HG02610 (cell line): Measurements from ENCODE around the gene EXOC6.

Source experiments
- ATAC-seq: cut with Tn5 transposase; IDR thresholded peaks from one replicate; pipeline ENCODE4 v1.9.1; 2021; ENCODE audit warnings: mild to moderate bottlenecking, moderate library complexity; ENCODE audit not compliant: unreplicated experiment

EXOC6 gene

GRCh38 chr10:93062514-93063143, 214.3 kb downstream of the EXOC6 start:
- no peak for ATAC-seq

- no peak for ATAC-seq
Measured at GRCh38 chr10:93063144-93063976, 215.0 kb downstream of the EXOC6 start.

DNA sequence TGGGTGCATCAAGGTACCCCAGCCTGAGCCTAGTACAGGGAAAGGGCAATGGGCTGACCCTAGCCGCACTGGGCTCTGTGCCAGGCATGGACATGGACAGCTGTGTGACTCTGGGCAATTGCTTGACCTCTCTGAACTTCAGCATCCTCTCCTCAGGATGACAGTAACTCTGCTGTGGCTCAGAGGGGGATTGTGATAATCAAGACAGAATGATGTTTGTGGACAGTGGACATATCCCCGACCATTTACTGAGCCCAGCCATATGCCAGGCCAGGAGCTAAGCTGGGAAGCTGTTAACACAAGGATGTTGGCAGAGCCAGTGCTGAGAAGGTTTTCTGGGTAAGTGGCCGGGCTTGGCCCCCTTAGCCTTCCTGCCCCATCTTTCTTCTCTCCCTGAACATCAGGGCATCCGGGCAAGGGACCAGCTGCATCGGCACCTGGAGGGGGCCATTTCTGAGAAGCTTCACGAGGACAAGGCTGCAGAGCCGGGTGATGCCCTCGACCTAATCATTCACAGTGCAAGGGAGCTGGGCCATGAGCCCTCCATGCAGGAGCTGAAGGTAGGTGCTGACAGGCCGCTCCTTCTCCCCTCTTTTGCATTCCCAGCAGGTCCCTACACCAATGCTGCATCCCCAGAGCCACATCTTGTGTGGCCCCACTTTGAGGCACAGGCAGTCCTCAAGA, 215.8 kb downstream of the EXOC6 start:
- ATAC-seq: no peak

- no peak for ATAC-seq
Measured at GRCh38 chr10:93064874-93065660, 216.7 kb downstream of the EXOC6 start.

GRCh38 chr10:93065675-93066543, 217.6 kb downstream of the EXOC6 start:
- ATAC-seq: no peak

DNA sequence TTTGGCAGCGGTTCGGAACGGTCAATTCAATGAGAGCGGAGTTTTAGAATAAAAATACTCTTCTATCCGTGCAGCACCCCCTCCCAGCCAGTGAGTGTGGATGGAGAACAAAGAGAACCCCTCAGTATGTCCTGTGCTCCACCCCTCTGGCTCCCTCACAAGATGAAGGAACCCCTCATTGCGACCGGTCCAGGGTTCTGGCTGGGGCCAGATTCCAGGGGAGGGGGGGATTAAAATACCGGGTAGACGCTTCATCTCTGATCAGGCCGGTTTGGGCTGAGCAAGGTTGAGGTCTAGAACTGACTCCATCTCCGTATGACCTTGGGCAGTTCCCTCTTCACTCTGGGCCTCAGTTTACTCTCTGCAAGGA, 218.2 kb downstream of the EXOC6 start:
- ATAC-seq: no peak

DNA sequence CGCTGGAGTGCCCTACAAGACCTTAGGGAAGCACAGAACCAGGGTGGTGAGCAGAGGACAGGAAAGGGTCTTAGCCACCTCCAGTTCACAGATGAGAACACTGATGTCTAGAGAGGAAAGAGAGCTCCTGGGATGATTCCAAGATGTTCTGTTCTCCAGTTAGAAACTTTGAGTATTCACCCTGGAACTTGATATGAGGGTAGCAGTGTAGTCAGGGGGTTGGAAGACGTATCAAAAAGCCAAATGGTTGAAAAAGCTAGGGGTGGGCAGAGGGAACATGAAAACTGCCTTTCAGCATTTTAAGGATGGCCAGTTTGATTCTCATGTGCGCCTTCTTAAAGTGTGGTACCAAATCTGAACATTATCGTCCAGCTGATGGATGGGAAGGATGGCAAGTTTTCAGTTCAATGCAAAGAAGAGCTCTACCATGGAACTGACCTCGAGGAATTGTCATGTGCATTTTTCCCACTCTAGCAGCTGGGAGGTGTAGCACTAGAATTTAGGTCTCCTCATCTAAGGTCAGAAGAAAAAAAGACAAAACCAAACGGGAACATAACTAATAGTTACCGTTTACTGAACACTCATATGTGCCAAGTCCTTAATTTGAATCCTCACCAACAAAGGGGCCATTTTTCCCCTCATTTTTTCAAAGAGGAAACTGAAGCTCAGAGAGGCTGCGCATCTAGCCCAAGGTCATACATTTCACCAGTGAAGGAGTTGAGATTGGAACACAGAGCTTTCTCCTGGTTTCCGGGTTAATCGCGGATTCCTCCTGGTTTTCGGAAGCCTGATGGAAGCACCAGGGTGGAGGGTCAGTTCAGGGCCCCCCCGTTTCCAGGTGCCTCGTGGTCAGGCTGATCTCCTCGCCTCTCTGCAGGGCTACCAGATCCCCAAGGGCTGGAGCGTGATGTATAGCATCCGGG, 219.4 kb downstream of the EXOC6 start:
- ATAC-seq: no peak

DNA sequence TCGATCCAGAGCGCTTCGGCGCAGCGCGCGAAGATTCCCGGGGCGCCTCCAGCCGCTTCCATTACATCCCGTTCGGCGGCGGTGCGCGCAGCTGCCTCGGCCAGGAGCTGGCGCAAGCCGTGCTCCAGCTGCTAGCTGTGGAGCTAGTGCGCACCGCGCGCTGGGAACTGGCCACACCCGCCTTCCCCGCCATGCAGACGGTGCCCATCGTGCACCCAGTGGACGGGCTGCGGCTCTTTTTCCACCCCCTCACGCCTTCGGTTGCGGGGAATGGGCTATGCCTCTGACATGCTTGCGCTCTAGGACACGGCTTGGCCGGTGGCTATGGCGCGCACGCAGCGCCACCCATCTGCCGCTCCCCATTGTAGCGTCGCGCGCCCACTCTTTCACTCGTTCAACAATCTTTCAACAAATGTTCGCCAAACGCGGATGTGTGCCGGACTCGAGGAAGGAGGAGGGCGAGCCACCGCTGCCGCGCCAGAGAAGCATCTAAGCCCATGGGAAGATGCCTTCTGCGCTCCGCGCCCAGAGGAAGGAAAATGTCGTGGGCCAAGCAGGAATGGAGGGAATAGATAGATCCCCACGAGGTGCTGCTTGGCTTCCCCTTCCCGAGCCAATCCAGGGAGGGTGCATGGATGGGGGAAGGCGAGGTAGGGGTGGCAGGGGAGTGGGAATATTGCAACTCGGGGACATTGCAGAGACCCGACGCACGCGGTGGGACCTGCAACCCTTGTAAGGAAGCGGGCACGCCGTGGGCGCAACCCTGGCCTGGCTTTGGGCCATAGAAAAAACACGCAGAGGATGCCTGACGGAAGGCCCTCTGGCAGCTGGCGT, 220.3 kb downstream of the EXOC6 start:
- ATAC-seq: no peak

- ATAC-seq: no peak
Measured at GRCh38 chr10:93069245-93069561, 220.9 kb downstream of the EXOC6 start.

- no peak for ATAC-seq
Measured at GRCh38 chr10:93070378-93071176, 222.3 kb downstream of the EXOC6 start.

DNA sequence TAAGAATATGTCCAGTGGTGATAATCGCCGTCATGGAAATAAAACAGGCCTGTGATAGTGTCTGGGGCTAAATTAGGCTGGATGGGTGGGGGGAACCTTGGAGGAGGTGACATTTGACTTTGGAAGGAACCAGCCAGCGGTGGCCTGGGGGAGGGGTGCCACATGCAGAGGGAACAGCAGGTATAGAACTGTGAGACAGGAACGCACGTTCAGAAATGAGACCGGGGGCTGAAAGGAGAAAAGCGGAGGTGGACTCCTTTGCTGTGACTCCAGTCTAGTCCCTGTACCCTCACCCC, 222.8 kb downstream of the EXOC6 start:
- no peak for ATAC-seq

- no peak for ATAC-seq
Measured at GRCh38 chr10:93071674-93072224, 223.4 kb downstream of the EXOC6 start.

DNA sequence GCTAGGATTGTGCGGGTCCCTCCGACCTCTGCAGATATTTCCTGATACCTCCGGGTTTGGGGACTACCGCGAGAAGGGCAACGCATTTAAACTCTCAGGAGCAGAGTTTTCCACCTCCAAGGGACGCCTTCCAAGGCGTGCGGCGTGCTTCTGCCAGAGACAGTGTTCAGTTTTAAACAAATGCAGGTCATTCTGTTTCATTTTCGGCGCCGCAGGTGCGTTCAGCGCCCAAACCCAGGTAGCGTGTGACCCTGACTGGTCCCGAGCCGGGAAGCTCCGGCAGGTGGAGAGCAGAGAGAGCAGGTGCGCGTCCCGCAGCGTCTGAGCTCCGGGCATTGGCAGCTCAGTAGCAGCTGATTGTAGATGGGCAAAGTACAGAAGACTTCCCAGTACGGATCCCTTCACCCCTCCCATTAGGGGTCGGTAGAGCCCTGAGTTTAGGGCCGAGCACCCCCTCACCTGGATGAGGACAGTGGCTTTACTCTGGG, 223.9 kb downstream of the EXOC6 start:
- no peak for ATAC-seq

DNA sequence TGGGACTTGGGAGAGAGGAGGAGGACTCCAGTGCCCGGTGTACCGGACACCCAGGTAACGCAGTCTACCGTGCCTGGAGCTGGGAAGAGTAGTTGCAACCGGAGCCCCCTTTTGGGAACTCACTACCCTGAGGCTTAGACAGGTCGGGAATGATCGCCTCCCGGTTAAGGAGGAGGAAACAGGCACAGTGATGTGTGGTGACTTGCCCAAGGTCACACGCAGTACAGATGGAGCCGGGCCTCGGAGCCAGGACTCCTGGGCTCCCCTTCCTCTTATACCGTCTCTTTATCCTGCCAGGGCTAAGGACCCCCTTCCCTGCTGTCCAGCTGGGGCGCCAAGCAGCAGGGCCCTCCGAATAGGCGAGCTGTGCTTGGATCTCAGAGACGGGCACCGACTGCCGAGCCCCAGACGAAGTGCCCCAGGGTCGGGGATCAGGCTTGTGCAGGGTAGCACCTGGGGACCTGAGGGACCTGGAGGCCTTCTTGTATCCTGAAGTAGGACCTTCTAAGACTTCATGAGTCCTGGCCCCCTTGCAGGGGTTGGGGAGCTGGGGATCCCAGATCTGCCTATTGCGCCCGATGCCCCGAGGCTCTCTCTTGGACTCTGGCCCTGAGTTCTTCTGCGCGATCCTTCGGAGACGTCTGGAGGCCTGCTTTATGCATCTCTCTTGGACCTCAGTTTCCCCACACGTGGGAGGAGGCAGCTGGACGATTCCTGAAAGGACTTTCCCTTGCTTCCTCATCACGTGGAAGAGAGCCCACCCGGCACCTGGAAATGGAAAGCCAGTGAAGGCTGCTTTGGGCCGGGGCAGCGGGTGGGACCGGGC, 224.6 kb downstream of the EXOC6 start:
- ATAC-seq: no peak

GRCh38 chr10:93073539-93074146, 225.3 kb downstream of the EXOC6 start, which contains the start of gene CYP26A1:
CYP26A1 (plus strand) TSS chr10:93073893; CDS start chr10:93073935, 42 bp downstream.
- ATAC-seq: no peak

- ATAC-seq: no peak
Measured at GRCh38 chr10:93074147-93074596, 225.9 kb downstream of the EXOC6 start.
